Ovary (tissue), 9 donors: Measurements from ENCODE around the gene P2RY14. TPM values are rescaled to one million over a fixed set of nuclear protein-coding genes. Genes with fewer than 3 reads are reported as not detected.

Source experiments
- DNase-seq, 5 donors: peaks; one replicate each; pipeline ENCODE4 v3.0.0-alpha.2; 2019 to 2020
- H3K27ac ChIP-seq, 2 donors: fragments of 200-600 bp; one replicate each; pipeline versions ENCODE4 v1.5.1 to v1.8.0; 2019 to 2022
- H3K27me3 ChIP-seq: fragments of 200-600 bp; one replicate; pipeline ENCODE4 v1.8.0; 2022
- H3K36me3 ChIP-seq: fragments of 200-600 bp; sonication (generic); one replicate; pipeline ENCODE4 v1.5.1; 2019
- H3K4me1 ChIP-seq: one replicate; pipeline ENCODE4 v1.8.1; 2013; ENCODE audit warnings: mild to moderate bottlenecking, moderate library complexity; ENCODE audit not compliant: insufficient read depth
- H3K4me3 ChIP-seq: fragments of 200-600 bp; sonication (generic); one replicate; pipeline ENCODE4 v1.5.1; 2017
- H3K9me3 ChIP-seq, 2 donors: fragments of 200-600 bp in 1 of 2; sonication (generic) in 1 of 2; one replicate each; pipeline versions ENCODE4 v1.5.1 to v1.8.1; 2013 to 2019; ENCODE audit warnings: mild to moderate bottlenecking in 1 of 2, moderate library complexity in 1 of 2
- EP300 ChIP-seq: sonication (generic); formaldehyde crosslinking; IDR thresholded peaks from one replicate; pipeline ENCODE4 v1.6.1; 2017; ENCODE audit warnings: antibody characterized with exemption
- POLR2A ChIP-seq: fragments of 450-650 bp; IDR thresholded peaks from one replicate; pipeline ENCODE4 v1.6.1; 2017; ENCODE audit warnings: antibody characterized with exemption, mild to moderate bottlenecking, moderate library complexity
- WGBS, 3 donors: extraction: QIAGEN DNeasy Blood & Tissue Kit in 1 of 3; methylation state at CpG; one replicate each; pipeline versions ENCODE4 v1.1.5 to v1.1.7; 2013 to 2017; 5-methylcytosine and 5-hydroxymethylcytosine counted together
- intact Hi-C, 4 donors: fragments of 100-400 bp; cut with DNase I; formaldehyde crosslinking; loops; one replicate each; pipeline versions ENCODE4 v1.11.0 to v1.15.1; 2022 to 2023
- polyA plus RNA-seq, 2 donors: library from polyadenylated mRNA; stranded (reverse); fragments of 200-250 nt in 1 of 2; fragments of 350-450 nt in 1 of 2; fragmentation: Illumina TruSeq in 1 of 2; extraction: RNeasy Lipid Tissue Mini Kit (QIAGEN cat#74804) in 1 of 2; gene quantifications; one replicate each; pipeline ENCODE4 v1.2.3, GENCODE V29; 2013 to 2014
- total RNA-seq, 7 donors: library from RNA; depleted of rRNA in 2 of 7; stranded (reverse); fragments of >200 nt in 2 of 7; fragmentation: NEBNext Ultra II Directional in 3 of 7; extraction: Animal tissue kit (Norgen Biotek cat#: 25700) in 3 of 7; gene quantifications; one replicate each; pipeline versions ENCODE4 v1.1.0 to v1.2.4, GENCODE V29; 2016 to 2023
- TF ChIP-seq, protein P1 (sequence below), 3 donors: fragments of 450-650 bp in 2 of 3; fragments of 200-600 bp in 1 of 3; IDR thresholded peaks; one replicate each; pipeline versions ENCODE4 v1.5.1 to v1.8.0; 2016 to 2022; ENCODE audit warnings: antibody characterized with exemption in 3 of 3, mild to moderate bottlenecking in 1 of 3
- donor health status: DM: no; HTN: no; CAD: no; lungs with moderate emphysema.
- donor health status: DM: no; HTN: no; CAD: no.
- donor health status: Bipolar disorder and iron deficiency.
- donor health status: DM: yes; HTN: yes; CAD: no.
- donor health status: DM: no; HTN: no; CAD: no.
- donor health status: DM: yes; HTN: yes; CAD: no.

P2RY14 gene
- total and polyA plus RNA-seq, 9 donors: 0.28 to 2.8 (median 0.70) TPM; not detected in 1

DNA sequence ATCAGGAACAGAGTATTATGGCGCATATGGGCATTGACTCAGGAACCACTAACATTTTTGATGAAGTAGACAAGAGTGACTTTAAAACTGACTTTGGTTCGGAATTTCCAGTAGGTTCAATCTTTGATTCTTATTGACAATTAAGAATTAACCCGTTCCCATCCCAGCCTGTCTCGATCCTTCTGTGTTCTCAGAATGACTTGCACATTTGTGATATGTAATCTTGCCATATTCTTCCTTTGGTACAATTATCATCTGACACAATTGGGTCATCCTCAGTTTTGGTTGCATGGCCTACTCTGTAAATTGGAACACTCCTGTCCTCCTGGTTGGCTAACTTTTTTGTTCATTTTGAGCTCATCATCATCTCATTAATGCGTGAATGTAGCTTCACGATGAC is 85.8 kb downstream of the P2RY14 start:
- H3K27me3 ChIP-seq: no peaks in the 10 kb centered on the region
- TF ChIP-seq EP300 (no peak), POLR2A (no peak)
- TF ChIP-seq, protein P1, sequence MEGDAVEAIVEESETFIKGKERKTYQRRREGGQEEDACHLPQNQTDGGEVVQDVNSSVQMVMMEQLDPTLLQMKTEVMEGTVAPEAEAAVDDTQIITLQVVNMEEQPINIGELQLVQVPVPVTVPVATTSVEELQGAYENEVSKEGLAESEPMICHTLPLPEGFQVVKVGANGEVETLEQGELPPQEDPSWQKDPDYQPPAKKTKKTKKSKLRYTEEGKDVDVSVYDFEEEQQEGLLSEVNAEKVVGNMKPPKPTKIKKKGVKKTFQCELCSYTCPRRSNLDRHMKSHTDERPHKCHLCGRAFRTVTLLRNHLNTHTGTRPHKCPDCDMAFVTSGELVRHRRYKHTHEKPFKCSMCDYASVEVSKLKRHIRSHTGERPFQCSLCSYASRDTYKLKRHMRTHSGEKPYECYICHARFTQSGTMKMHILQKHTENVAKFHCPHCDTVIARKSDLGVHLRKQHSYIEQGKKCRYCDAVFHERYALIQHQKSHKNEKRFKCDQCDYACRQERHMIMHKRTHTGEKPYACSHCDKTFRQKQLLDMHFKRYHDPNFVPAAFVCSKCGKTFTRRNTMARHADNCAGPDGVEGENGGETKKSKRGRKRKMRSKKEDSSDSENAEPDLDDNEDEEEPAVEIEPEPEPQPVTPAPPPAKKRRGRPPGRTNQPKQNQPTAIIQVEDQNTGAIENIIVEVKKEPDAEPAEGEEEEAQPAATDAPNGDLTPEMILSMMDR (IDR thresholded peaks at IDR 0.05): no peak
- intact Hi-C loops: no loop called here
- H3K9me3 ChIP-seq: no peaks in the 10 kb centered on the region
- no peaks in the 10 kb centered on the region for H3K36me3 ChIP-seq
- H3K4me3 ChIP-seq: no peak overlapping the region
- no peak overlapping the region for H3K27ac ChIP-seq
- no peak for DNase-seq
- no peaks in the 10 kb centered on the region for H3K4me1 ChIP-seq
- 95 to 97% (median 95%) methylated on average over 6 of the region's 6 CpGs for WGBS, 3 donors

DNA sequence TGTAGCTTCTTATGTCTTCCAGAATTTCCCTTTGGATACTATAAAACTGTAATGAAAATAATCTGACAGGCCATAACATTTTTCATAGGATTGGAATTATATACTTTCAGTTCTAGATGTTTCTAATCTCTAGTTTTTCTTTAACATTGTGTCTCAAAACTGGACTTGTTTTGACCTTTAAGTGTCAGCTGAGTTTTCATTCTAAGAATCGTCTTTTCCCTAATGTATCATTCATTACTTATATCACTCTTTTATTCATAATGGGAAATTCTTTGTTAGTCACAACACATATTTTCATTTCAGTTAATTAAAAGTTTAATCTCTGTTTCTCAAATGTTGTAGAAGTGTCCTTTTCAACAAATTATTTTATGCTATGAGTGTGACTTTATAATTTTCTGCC is 87.2 kb downstream of the P2RY14 start:
- Histone ChIP-seq H3K9me3 (no peaks in the 10 kb centered on the region), H3K27ac (no peak overlapping the region), H3K27me3 (no peaks in the 10 kb centered on the region), H3K4me1 (no peaks in the 10 kb centered on the region), H3K36me3 (no peaks in the 10 kb centered on the region), H3K4me3 (no peak overlapping the region)
- no peak for DNase-seq
- intact Hi-C loops: no loop called here
- 90 to 92% (median 92%) methylated on average over 1 of the region's 1 CpG for WGBS, 3 donors
- TF ChIP-seq, protein P1 (IDR thresholded peaks at IDR 0.05): no peak
- TF ChIP-seq EP300: no peak
- TF ChIP-seq POLR2A: no peak

DNA sequence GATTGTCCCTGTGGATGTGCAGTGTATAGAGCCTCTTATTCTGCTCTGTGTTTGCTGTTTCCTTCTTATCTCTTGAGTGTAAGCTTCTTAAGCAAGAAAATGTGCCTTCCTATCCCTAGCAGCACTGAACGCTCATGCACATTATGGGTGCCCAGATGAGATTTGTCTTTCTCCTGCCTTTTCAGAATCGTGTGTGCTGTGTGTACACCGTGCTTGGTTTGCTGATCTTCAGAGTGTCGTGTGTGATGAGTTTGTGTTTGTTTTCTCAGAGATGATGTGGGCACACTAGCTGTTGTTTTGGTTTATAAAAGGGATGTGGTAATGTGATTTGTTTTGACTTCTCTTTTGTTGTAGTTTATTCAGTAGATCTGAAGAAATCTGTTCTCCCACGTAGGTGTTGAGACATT is 95.1 kb downstream of the P2RY14 start:
- TF ChIP-seq, protein P1 (IDR thresholded peaks at IDR 0.05): no peak
- TF ChIP-seq POLR2A: no peak
- TF ChIP-seq EP300: no peak
- H3K27ac ChIP-seq: no peak overlapping the region
- H3K36me3 ChIP-seq: no peaks in the 10 kb centered on the region
- DNase-seq: no peak
- no peaks in the 10 kb centered on the region for H3K4me1 ChIP-seq
- no peaks in the 10 kb centered on the region for H3K27me3 ChIP-seq
- H3K4me3 ChIP-seq: no peak overlapping the region
- intact Hi-C loops: no loop called here
- WGBS, 3 donors: 42 to 63% (median 62%) methylated on average over 5 of the region's 5 CpGs
- no peaks in the 10 kb centered on the region for H3K9me3 ChIP-seq

DNA sequence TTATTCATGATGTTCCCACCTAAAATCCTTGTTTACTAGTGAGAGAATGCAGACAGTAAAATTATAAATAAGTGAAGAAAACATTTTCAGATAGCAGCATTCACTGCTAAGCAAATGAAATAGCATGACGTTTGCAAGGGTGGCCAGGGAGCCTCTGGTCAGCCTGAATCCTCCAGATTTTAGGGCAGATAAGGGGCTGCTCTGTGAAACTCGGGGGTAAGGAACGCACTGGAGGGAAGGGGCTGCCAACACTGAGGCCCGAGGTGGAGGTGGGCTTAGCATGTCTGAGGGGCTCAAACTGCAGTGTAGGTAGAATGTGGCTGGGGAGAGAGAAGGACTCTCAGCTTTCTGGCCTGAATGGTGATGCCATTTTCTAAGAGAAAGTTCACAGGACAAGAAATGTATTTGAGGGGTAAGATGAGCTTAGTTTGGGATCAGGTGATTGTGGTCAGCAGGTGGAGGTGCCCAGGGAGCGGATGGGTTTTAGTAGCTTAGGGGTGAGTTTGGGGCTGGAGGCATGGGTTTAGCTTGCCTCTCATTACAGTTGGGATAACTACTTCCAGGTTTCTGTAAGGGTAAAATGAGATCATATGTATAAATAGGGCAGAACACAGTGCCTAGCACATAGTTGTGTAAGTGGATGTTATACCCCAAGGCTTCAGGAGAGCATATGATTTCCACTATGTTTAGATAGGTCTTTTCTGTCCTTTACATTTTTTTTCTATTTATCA is 95.8 kb downstream of the P2RY14 start:
- Histone ChIP-seq H3K36me3 (no peaks in the 10 kb centered on the region), H3K9me3 (no peaks in the 10 kb centered on the region), H3K4me3 (no peak overlapping the region), H3K27ac (no peak overlapping the region), H3K4me1 (no peaks in the 10 kb centered on the region), H3K27me3 (no peaks in the 10 kb centered on the region)
- 48 to 64% (median 53%) methylated on average over 5 of the region's 5 CpGs for WGBS, 3 donors
- no peak for TF ChIP-seq POLR2A
- TF ChIP-seq EP300: no peak
- TF ChIP-seq, protein P1 (IDR thresholded peaks at IDR 0.05): no peak
- DNase-seq: no peak
- intact Hi-C loops: no loop called here
